GM21360 (cell line): Measurements from ENCODE around the gene LRIG1.
A peak's percentile ranks its signal among the peaks of the same experiment; 100 is the strongest.

Experiments
- ATAC-seq: cut with Tn5 transposase; IDR thresholded peaks from one replicate; pipeline ENCODE4 v1.9.1; 2021; ENCODE audit warnings: mild to moderate bottlenecking, moderate library complexity; ENCODE audit not compliant: unreplicated experiment

Gene LRIG1

GRCh38 chr3:66490984-66491383 is 9.8 kb downstream of the LRIG1 start:
- no peak for ATAC-seq

DNA sequence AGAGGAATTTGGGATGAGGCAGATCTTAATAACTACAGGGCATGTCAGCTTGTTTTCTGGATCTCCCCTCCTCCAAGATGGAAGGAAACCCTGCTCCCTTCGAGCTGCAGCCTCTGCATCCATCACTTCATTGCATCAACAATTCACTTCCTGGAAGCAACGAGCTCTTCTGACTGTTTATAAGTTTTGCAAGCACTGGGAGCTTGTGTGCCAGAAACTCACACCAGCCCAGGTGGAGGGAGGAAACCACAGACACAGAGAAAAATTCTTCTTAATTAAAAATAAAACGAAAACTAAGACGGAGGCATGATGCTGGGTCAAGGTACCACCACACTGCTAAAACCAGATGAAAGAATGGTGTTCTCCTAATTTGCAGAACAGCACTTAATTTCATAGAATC is 10.6 kb downstream of the LRIG1 start:
- no peak for ATAC-seq

GRCh38 chr3:66489581-66489980 is 11.2 kb downstream of the LRIG1 start:
- no peak for ATAC-seq

- ATAC-seq, result no peak
Measured at GRCh38 chr3:66489115-66489514, 11.7 kb downstream of the LRIG1 start.

DNA sequence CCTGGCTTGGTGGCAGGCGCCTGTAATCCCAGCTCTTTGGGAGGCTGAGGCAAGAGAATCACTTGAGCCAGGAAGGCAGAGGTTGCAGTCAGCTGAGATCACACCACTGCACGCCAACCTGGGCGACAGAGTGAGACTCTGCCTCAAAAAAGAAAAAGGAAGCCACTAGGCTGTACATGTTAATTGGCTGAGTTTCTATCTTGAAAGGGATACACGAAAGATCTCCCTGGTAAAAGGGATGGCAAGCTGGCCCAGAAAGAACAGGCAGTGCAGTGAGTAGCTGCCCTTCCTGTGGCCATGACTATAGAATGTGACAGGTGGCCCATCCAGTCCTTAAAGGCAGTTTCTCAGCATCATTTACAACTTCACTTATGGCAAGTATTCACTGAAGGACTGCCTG is 12.3 kb downstream of the LRIG1 start:
- no peak for ATAC-seq

GRCh38 chr3:66487465-66487864 is 13.4 kb downstream of the LRIG1 start:
- ATAC-seq, result no peak

GRCh38 chr3:66486646-66487045 is 14.2 kb downstream of the LRIG1 start:
- ATAC-seq, result no peak

GRCh38 chr3:66486202-66486601 is 14.6 kb downstream of the LRIG1 start:
- no peak for ATAC-seq

DNA sequence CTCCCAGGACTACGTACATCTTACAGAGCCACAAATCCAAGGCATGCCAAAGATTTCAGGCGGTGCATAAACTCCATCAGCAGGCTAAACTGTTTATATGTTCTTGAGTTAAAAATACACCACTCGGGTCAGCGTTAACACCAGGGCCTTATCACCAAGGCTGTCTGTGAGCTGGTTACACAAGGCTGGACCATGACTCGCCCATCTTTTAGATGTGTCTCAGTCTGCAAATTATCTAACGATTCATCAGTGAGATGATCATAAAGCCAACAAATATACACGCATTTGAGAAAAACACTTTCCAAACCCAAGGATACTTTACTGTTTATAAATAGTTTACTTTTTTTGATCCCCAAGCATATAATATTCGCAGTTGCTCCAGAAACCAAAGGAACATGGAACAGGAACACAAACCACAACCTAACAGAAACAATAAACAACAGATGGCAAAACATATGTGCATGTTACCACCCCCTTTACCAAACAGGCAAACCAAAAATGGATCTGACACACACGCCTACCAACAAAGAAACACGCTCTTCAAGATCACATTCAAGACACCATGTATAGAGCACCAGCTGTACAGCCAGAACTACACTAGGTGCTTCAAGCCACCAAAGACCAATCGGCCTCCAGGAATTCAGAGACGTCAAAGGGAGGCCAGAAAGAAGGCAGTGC is 15.4 kb downstream of the LRIG1 start:
- ATAC-seq, result no peak

DNA sequence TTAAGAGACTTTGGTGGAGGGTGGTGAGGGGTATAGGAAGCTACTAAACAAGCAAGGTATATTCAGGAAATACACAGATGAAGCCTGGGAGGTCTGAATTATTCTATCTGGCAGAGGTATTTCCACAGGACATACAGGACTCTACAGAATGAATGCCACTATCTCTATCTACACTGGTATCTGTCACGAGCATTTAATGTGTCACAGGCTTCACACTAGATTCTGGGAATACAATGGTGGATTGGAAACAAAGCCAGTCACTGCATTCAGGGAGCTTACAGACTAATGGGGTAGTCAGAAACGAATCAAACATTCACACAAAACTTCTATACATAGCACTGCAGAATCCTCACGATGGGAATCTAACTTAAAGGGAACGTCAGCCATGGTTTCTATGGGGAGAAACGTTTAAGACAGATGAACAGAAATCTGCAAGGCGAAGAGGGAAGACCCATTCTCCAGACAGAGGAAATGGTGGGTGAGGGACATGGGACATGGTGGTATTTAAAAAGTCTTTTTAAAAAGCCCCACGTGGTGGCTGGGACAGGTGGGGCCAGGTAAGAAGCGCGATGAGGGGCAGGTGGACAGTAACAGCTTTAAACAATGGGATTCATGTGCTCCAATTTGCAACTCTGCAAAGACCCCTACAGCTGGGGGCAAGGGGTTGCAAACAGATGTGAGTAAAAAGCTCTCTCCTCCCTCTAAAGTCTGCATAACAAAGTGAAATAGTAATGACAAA is 16.5 kb downstream of the LRIG1 start:
- ATAC-seq, result no peak

DNA sequence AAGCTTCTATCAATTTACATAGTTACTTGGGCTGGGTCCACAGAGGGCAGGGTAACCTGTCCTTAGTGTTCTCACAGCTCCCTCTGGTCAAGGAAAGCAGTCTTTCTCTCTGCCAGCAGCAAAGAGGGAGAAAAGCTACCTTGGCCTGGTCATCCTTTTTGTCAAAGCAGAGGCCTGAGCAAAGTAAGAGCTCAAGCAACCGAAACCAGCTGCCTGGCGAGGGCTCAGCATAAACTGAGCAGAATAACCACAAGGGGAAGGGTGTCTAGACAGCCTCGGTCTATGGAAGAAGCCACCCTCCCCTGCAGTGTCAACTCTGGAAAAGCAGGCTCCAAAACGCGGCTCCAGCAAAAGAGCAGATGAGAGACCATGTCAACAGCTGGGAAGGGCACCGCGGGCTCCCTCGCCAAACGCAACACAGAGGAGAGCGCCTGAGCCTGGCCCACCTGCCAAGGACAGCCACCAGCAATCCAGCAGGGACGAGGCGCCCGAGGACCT is 17.4 kb downstream of the LRIG1 start:
- no peak for ATAC-seq

GRCh38 chr3:66483006-66483405 is 17.8 kb downstream of the LRIG1 start:
- no peak for ATAC-seq

DNA sequence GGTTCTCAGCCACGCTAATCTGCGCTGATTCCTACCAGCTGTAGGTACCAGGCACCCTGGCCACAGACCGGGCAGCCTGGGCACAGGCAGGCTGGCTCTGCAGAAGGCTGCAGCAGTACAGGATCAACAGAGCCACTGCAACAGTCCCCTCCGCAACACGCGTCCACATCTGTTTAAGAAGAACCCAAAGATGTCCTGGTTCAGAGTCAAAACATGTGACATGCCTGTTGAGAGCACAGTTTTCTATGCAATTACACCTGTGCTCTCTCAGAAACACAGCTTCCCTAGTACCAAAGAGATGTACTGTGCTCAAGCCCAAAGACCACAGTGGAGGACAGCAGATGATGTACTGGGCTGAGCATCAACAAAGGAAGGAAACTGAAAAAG is 18.8 kb downstream of the LRIG1 start:
- no peak for ATAC-seq

GRCh38 chr3:66481071-66482017 is 19.5 kb downstream of the LRIG1 start:
- ATAC-seq, result no peak

GRCh38 chr3:66480666-66481065 is 20.2 kb downstream of the LRIG1 start:
- no peak for ATAC-seq

- ATAC-seq, result peak; percentile 34
Measured at GRCh38 chr3:66479532-66479947, 21.3 kb downstream of the LRIG1 start.

DNA sequence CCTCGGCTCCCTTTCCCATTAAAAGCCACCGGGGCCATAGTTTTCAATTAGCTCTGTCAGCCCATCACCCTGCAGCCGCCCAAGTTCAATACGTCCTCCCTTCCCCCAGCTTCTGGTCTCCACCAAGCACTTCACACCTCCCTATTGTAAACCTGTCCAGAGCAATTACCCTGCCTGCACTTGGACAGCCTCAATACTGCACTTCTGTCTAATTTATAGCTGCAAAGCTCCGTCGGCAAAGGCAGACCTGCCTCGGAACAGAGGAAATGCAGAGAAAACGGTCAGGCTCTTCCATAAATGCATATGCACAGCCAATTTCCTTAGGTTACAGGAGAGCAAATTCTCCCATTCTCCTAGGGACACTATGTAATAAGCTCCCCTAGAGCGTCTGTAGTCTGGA is 21.9 kb downstream of the LRIG1 start:
- ATAC-seq, result no peak

DNA sequence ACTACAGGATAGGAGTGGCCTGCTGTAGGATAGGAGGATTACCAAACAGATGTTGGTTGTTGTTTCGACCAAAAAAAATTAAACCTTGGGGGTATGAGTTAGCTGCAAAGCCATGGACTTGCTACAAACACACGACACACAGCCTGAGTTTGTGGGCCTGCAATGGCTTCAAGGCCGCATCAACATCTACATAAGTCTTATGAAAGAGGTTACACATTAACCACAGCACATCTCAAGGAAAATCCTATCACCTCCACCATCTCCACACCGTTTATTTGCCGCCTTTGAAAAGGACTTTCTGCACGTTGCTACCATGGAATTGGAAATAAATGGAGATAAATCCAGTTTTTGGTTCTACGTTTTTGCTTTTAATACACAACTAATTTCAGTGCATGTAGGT is 23.0 kb downstream of the LRIG1 start:
- no peak for ATAC-seq

- no peak for ATAC-seq
Measured at GRCh38 chr3:66476852-66477381, 23.9 kb downstream of the LRIG1 start.

DNA sequence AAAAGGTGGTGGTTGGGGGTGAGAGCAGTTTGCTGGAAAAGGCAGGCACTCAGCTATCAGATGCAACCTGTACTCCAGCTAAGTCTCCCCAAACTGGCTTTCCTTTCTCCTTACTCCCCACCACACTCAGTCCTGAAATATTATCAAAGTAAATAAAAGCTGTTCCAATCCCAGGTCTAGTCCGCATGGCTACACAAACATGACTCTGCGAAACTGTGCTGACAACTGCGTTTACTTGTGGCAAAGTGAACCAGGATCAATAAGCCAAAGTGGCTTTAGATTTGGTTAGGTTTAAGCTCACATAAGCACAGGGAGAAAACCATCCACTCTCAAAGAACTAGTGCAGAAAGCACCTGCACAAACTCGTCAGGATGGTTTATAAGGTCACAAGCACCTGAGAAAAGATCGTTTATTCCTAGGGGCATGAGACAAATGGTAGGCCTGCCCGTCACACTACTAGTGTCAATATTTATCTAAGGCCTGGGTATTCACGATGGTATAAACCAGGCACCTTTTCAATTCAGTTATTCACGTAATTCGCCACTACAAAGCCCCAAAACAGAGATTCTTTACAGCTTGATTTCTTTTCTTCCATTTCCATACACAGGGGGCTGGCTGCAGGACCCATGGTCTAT is 25.3 kb downstream of the LRIG1 start:
- ATAC-seq, result no peak

GRCh38 chr3:66473692-66474091 is 27.1 kb downstream of the LRIG1 start:
- ATAC-seq, result no peak
